ENCODE measurements around the gene GCK. TPM values are rescaled to one million over a fixed set of nuclear protein-coding genes. Genes with fewer than 3 reads are reported as not detected.

Gene GCK
- total and polyA plus RNA-seq, 2 donors (not counting 1 experiment from before 2014, with no cell fraction given): 0.22 to 0.24 TPM

DNA sequence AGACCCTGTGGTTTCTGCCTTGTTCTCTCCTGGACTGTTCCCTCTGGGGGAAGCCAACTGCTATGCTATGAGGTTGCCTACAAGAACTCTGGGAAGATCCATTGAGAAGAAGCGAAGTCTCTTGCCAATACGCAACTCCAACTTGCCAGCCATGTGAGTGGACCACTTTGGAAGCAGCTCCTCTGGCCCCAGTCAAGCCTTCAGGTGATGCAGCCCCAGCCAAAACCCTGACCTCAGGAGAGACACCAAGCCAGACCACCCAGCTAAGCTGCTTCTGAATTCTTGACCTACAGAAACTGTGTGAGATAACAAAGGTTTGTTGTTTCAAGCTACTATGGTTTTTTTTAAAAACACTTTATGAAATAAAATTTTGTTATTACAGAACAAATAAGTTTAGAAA is 27.9 kb downstream of the GCK start:
- ChIA-PET CTCF (no interaction called here), POLR2A (no interaction called here)
- Mint-ChIP-seq H3K9me3 (ENCODE audit: insufficient read depth) (no peaks in the 10 kb centered on the region), H3K27ac (no peak overlapping the region), H3K4me3 (no peak overlapping the region), H3K4me1 (no peaks in the 10 kb centered on the region), H3K27me3 (peaks cover 8% of the 10 kb centered on the region)
- no peak overlapping the region for H2AFZ ChIP-seq (ENCODE audit: insufficient read depth, low read depth, low read length, poor library complexity, severe bottlenecking)
- H3K4me3 ChIP-seq (ENCODE audit: control extremely low read depth in 1 of 5, extremely low read depth in 1 of 5, insufficient read depth in 1 of 5, low read depth in 2 of 5, low read length in 4 of 5): no peak overlapping the region
- no peak overlapping the region for H3K9ac ChIP-seq (ENCODE audit: low read length)
- no peaks in the 10 kb centered on the region for H3K79me2 ChIP-seq (ENCODE audit: control insufficient read depth, insufficient read depth, low read length)
- no peaks in the 10 kb centered on the region for H3K36me3 ChIP-seq (replicated peaks in 1 of 2; ENCODE audit: control extremely low read depth in 1 of 2, control insufficient read depth in 1 of 2, extremely low read depth in 1 of 2, insufficient read depth in 2 of 2, low read length in 1 of 2)
- intact Hi-C loops (cut with micrococcal nuclease): no loop called here
- no peak for ATAC-seq (ENCODE audit: low read depth)
- H3K27ac ChIP-seq (ENCODE audit: low read length in 2 of 2): no peak overlapping the region
- H3K4me1 ChIP-seq (ENCODE audit: control insufficient read depth in 2 of 2, insufficient read depth in 2 of 2, low read length in 2 of 2): no peaks in the 10 kb centered on the region
- H4K20me1 ChIP-seq (ENCODE audit: control insufficient read depth, insufficient read depth, low read length, poor library complexity, severe bottlenecking): no peaks in the 10 kb centered on the region
- no peaks in the 10 kb centered on the region for H3K27me3 ChIP-seq (replicated peaks in 1 of 4; ENCODE audit: control extremely low read depth in 1 of 4, control insufficient read depth in 3 of 4, insufficient read depth in 4 of 4, low read length in 3 of 4)
- H3K9me3 ChIP-seq (ENCODE audit: control extremely low read depth in 1 of 3, control insufficient read depth in 2 of 3, insufficient read depth in 1 of 3, low read length in 2 of 3): peaks cover 0 to 1% (median 0%) of the 10 kb centered on the region in 3 donors
- WGBS (ENCODE audit: insufficient coverage): 94% methylated on average over 2 of the region's 2 CpGs
- DNase-seq: no peak
- TF ChIP-seq EZH2 (IDR thresholded peaks at IDR 0.05; ENCODE audit: borderline replicate concordance, insufficient read depth, low read depth, low read length, poor library complexity, severe bottlenecking): no peak
- TF ChIP-seq, protein P1, sequence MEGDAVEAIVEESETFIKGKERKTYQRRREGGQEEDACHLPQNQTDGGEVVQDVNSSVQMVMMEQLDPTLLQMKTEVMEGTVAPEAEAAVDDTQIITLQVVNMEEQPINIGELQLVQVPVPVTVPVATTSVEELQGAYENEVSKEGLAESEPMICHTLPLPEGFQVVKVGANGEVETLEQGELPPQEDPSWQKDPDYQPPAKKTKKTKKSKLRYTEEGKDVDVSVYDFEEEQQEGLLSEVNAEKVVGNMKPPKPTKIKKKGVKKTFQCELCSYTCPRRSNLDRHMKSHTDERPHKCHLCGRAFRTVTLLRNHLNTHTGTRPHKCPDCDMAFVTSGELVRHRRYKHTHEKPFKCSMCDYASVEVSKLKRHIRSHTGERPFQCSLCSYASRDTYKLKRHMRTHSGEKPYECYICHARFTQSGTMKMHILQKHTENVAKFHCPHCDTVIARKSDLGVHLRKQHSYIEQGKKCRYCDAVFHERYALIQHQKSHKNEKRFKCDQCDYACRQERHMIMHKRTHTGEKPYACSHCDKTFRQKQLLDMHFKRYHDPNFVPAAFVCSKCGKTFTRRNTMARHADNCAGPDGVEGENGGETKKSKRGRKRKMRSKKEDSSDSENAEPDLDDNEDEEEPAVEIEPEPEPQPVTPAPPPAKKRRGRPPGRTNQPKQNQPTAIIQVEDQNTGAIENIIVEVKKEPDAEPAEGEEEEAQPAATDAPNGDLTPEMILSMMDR (IDR thresholded peaks at IDR 0.05): no peak
- no peak overlapping the region for H3K4me2 ChIP-seq (replicated peaks; ENCODE audit: low read depth, low read length, poor library complexity, severe bottlenecking)

DNA sequence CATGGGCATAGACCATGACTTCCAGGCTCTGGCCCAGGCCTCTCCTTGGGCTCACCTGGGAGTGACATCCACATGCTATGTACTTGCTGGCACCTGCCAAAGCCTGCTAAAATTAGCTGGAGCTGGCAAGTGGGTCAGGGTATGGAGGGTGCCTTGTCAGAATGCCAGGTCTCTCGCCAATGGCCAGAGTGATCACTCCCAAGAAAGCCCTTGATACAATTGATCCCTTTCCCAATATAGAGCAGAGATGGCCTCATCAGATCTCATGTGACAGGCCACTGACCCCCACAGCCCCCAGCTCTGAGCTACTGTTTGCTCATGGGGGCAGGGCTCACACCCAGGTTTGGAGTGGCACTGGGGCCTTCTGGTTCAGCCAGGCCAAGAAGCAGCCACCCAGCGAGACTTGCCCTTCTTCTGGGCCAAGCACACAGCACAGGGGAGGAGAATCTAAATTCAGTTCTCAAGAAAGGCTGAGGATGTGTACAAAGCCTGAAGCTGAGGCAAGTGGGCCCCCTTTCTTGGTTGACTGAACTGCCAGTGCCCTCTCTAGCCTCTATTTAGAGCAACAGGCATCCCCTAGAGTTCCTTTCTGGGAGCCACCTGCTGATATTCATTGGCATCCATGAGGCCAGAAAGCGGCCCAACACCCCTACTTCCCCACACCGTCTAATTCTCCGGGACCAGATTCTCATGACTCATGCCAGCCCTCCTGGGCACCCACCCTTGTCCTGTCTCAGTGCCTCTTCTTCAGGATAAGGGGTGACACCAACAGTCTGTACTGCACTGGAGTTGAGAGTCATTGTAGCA is 29.2 kb downstream of the GCK start:
- Histone ChIP-seq H3K36me3 (replicated peaks in 1 of 2; ENCODE audit: control extremely low read depth in 1 of 2, control insufficient read depth in 1 of 2, extremely low read depth in 1 of 2, insufficient read depth in 2 of 2, low read length in 1 of 2) (no peaks in the 10 kb centered on the region), H3K4me1 (ENCODE audit: control insufficient read depth in 2 of 2, insufficient read depth in 2 of 2, low read length in 2 of 2) (no peaks in the 10 kb centered on the region), H3K4me3 (ENCODE audit: control extremely low read depth in 1 of 5, extremely low read depth in 1 of 5, insufficient read depth in 1 of 5, low read depth in 2 of 5, low read length in 4 of 5) (no peak overlapping the region), H3K27ac (ENCODE audit: low read length in 2 of 2) (no peak overlapping the region), H3K27me3 (replicated peaks in 1 of 4; ENCODE audit: control extremely low read depth in 1 of 4, control insufficient read depth in 3 of 4, insufficient read depth in 4 of 4, low read length in 3 of 4) (no peaks in the 10 kb centered on the region), H3K4me2 (replicated peaks; ENCODE audit: low read depth, low read length, poor library complexity, severe bottlenecking) (no peak overlapping the region), H4K20me1 (ENCODE audit: control insufficient read depth, insufficient read depth, low read length, poor library complexity, severe bottlenecking) (no peaks in the 10 kb centered on the region), H3K9ac (ENCODE audit: low read length) (no peak overlapping the region), H3K79me2 (ENCODE audit: control insufficient read depth, insufficient read depth, low read length) (no peaks in the 10 kb centered on the region), H3K9me3 (ENCODE audit: control extremely low read depth in 1 of 3, control insufficient read depth in 2 of 3, insufficient read depth in 1 of 3, low read length in 2 of 3) (peaks cover 0 to 1% (median 0%) of the 10 kb centered on the region in 3 donors), H2AFZ (ENCODE audit: insufficient read depth, low read depth, low read length, poor library complexity, severe bottlenecking) (no peak overlapping the region)
- Mint-ChIP-seq H3K9me3 (ENCODE audit: insufficient read depth) (no peaks in the 10 kb centered on the region), H3K27ac (no peak overlapping the region), H3K27me3 (peaks cover 8% of the 10 kb centered on the region), H3K4me1 (no peaks in the 10 kb centered on the region), H3K4me3 (no peak overlapping the region)
- DNase-seq (no peak), ATAC-seq (ENCODE audit: low read depth) (no peak)
- WGBS (ENCODE audit: insufficient coverage): 100% methylated on average over 4 of the region's 5 CpGs
- ChIA-PET POLR2A (no interaction called here), CTCF (no interaction called here)
- intact Hi-C loops (cut with micrococcal nuclease): no loop called here
- TF ChIP-seq, protein P1 (IDR thresholded peaks at IDR 0.05): no peak
- TF ChIP-seq EZH2 (IDR thresholded peaks at IDR 0.05; ENCODE audit: borderline replicate concordance, insufficient read depth, low read depth, low read length, poor library complexity, severe bottlenecking): no peak
